AG04449 (cell line): Measurements from ENCODE around the gene THRA.

Source experiments
- CTCF ChIA-PET: fragments of 350-600 bp; formaldehyde crosslinking; extraction: SDS; loops from one replicate; lab custom pipeline; 2021; ENCODE audit warnings: antibody characterized with exemption; lab: Yijun Ruan, JAX
- POLR2A ChIA-PET: fragments of 400-600, 350-600 bp; formaldehyde crosslinking; extraction: SDS; loops from one replicate; lab custom pipeline; 2020; ENCODE audit warnings: antibody characterized with exemption, inconsistent platforms; lab: Yijun Ruan, JAX
- DNase-seq: peaks from one replicate; pipeline ENCODE4 v3.0.0-alpha.2; 2010; ENCODE audit warnings: low read depth, low spot score
- H3K4me3 ChIP-seq: 2 replicates; pipeline ENCODE4 v1.5.1; 2011; ENCODE audit warnings: low read depth, mild to moderate bottlenecking, control low read depth, low read length
- TF ChIP-seq, protein P1 (sequence below): IDR thresholded peaks from one replicate; pipeline ENCODE4 v1.5.1; 2011; ENCODE audit warnings: mild to moderate bottlenecking, moderate library complexity, low read length, control low read depth, inconsistent platforms; ENCODE audit not compliant: insufficient read depth; ENCODE audit errors: missing control alignments

Gene THRA

DNA sequence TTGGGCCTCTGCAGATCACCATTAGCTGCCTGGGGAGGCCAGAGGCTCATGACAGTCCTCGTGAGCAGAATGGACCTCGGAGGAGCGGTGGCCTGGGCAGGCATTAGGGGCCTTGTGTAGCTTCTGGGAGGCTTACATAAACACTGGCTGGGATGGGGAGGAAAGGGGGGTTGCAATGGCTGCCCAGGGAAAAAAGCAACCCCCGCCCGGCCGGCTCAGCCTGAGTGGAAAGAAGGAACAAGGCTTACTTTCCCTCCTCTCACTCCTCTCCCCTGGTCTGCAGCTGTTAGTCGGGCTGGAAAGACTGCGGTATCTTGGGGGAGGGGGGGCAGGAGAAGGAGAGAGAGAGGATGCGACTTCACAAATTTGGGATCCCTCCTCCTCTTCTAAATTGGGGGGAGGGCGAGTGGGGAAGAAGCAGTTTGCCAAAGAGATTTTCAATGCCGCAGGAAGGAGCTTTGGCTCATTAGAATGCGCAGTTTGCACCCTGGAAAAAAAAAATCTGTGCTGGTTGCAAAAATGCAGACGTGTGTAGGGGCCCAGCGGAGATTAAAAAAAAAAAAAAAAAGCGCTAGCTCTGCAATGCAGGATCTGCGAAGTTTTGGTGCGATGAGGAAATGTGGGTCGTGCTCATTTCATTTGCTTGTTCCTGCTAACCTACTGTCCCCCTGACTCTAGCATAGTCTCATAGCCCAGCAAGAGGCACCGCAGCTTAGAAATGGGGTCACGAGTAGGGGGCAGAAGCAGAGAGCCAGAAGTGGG, 44.2 kb downstream of the THRA start:
- ChIA-PET POLR2A (interaction anchor here (0.6 to 1.0 kb wide), 2 partner anchors 8 to 850 kb away, joined by 3 to 5 read pairs; no protein-coding TSS in a partner anchor), CTCF (interaction anchor here (0.8 to 1.7 kb wide), 5 partner anchors 32 to 82 kb away, joined by 3 to 7 read pairs (median 4); no protein-coding TSS in a partner anchor)

DNA sequence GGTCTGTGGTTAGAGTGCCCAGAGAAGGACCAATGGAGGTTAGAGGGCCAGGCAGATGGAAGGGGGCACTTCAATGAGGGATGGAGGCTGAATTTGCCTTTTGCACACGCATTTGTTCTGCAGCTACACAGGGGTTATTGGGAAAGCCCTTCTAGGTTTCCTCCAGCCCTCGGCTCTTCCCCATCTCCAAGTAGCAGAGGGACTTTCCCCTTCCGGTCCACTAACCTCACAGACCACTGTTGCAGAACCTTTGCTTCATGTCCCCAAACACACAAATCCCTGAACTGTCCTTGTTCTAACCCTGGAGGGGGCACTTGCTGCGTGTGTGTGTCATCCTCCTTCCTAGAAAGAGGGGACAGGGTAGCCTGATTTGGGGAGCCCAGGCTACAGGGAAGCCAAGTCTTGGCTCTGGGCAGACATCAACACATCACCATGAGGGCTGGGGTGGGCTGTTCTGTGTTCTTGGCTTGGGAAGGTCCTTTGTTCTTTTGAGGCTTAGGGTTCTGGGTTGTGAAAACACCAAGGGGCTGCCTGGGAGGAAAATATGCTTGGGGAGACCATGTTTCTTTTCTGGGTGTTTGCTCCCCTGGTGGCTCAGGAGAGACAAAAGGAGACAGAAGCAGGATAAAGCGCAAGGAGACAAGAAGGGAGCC, 44.9 kb downstream of the THRA start:
- TF ChIP-seq, protein P1, sequence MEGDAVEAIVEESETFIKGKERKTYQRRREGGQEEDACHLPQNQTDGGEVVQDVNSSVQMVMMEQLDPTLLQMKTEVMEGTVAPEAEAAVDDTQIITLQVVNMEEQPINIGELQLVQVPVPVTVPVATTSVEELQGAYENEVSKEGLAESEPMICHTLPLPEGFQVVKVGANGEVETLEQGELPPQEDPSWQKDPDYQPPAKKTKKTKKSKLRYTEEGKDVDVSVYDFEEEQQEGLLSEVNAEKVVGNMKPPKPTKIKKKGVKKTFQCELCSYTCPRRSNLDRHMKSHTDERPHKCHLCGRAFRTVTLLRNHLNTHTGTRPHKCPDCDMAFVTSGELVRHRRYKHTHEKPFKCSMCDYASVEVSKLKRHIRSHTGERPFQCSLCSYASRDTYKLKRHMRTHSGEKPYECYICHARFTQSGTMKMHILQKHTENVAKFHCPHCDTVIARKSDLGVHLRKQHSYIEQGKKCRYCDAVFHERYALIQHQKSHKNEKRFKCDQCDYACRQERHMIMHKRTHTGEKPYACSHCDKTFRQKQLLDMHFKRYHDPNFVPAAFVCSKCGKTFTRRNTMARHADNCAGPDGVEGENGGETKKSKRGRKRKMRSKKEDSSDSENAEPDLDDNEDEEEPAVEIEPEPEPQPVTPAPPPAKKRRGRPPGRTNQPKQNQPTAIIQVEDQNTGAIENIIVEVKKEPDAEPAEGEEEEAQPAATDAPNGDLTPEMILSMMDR: no peak
- CTCF ChIA-PET: interaction anchor here (0.9 to 1.7 kb wide), 4 partner anchors 33 to 83 kb away, joined by 3 to 7 read pairs (median 5); no protein-coding TSS in a partner anchor
- no peak for DNase-seq
- no peak overlapping the region for H3K4me3 ChIP-seq
- POLR2A ChIA-PET: interaction anchor here (0.6 to 1.0 kb wide), 2 partner anchors 9 to 849 kb away, joined by 3 to 5 read pairs; no protein-coding TSS in a partner anchor

More for the DNA sequence above, 44.2 kb downstream of the THRA start:
- no peak for DNase-seq
- TF ChIP-seq, protein P1: no peak
- no peak overlapping the region; the same call in 1 of the 2 replicates for H3K4me3 ChIP-seq

DNA sequence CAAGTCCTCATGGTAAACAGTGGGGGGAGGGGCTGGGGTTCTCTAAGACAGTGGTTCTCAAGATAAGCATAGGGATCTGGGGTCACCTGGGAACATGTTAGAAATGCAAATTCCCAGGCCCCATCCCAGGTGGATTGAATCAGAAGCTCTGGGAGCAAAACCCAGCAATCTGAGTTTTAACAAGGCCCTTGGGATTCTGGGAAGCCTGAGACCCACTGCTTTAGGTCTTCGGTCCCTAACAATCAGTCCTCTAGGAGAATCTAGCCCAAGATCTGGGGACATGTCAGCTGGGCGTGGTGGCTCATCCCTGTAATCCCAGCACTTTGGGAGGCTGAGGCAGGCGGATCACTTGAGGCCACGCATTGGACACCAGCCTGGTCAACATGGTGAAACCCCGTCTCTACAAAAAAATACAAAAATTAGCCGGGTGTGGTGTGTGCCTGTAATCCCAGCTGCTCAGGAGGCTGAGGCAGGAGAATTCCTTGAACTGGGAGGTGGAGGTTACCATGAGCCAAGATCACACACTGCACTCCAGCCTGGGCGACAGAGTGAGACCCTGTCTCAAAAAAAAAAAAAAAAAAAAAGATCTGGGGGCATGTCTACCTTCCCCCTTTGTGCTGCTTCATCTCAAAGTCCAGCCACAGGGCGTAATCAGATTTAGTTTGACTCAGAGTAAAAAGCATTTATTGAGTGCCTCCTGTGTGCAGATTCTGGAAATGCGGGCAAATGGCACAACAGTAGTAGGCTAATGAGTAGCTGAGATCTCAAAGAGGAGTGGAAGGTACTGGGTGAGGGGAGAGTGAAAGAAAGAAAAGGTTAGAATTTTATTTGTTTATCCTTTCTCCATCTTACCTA, 46.4 kb downstream of the THRA start:
- no peak overlapping the region for H3K4me3 ChIP-seq
- TF ChIP-seq, protein P1: no peak
- DNase-seq: no peak
- CTCF ChIA-PET: interaction anchor here (5.6 to 7.4 kb wide), 6 partner anchors 14 to 95 kb away, joined by 47 to 126 read pairs (median 78); partner anchors contain the start of genes CSF3 and MSL1
- POLR2A ChIA-PET: interaction anchor here (3.4 to 5.7 kb wide), 2 partner anchors 9 to 13 kb away, joined by 45 to 74 read pairs; partner anchors contain the start of genes MSL1 and NR1D1

DNA sequence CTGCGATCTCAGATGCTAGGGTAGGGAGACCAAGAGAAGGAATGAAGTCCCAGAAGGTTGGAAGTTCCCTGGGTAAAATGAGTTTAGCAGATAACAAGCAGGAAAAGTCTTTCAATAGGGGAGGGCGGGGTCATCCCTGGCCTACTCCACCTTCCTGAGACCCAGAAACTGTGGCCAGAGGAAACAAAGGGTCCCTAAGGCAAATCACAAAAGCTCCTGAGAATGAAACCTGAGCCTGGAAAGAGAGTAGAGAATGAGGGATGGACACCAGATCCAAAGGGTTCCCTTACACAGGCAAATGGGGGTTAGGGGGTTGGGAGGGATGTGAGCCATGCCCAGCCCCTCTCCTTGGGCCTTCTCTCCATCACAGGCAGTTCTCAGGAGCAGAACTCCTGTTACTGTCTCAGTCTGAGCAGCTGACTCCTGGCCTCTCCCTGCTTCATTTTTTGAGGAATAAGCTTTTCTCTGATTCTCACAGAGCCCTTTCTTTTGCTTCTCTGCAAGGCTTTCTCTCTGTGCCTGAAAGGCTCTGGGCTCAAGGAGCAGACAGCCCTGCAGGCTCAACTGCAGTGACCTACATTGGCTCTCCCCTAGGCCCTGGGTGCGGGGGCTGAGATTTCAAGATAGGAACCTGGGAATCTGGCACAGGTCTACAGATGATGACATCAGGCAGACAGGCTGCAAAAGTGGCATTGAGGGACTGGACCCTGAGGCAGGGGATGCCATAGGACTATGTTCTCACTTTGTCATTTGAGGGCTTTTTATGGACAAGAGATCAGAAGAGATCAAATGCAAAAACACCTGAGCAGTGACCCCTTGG, 47.5 kb downstream of the THRA start:
- TF ChIP-seq, protein P1: no peak
- no peak for DNase-seq
- ChIA-PET POLR2A (interaction anchor here (1.4 to 5.7 kb wide), 3 partner anchors 7 to 12 kb away, joined by 5 to 74 read pairs (median 45); partner anchors contain the start of genes MSL1 and NR1D1), CTCF (interaction anchor here (0.8 to 7.4 kb wide), 16 partner anchors 10 to 109 kb away, joined by 3 to 129 read pairs (median 12); partner anchors contain the start of genes CSF3, MSL1, NR1D1 and THRA)
- H3K4me3 ChIP-seq: no peak overlapping the region
